ENCODE results near the gene USP32. TPM values are rescaled to one million over a fixed set of nuclear protein-coding genes. Genes with fewer than 3 reads are reported as not detected.

Gene USP32
- total RNA-seq, 1 experiment from 2014 or later: 103 TPM

DNA sequence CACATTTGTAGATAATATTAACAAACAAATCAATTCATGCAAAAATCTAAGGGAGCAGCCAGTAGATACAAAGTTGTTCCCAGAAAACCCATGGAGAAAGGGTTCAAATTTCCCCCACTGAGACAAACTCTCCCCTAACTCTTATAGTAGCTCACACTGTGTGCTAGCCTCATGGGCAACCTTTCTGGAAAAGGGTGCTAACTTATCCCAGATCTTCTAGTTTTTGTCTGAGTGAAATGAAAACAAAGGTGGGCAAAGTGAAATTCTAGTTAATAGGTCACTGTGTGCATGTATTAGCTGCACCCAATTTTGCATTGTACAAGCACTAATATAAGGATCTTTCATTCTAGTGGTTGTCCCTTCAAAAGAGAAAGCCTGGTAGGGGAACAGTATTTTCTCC lies 9.9 kb upstream of the USP32 start:
- H3K4me1 Mint-ChIP-seq: 0 out of 2 replicates have a peak, but pooled peaks cover 2% of the 10 kb centered on the region
- ChIA-PET POLR2A (no interaction called here), CTCF (interaction anchor here (0.5 kb wide), 1 partner anchor 122 kb away, joined by 4 read pairs; no protein-coding TSS in a partner anchor)
- no peak overlapping the region for H3K4me3 Mint-ChIP-seq
- no peak overlapping the region for H3K27ac Mint-ChIP-seq
- H3K36me3 Mint-ChIP-seq: no peaks in the 10 kb centered on the region
- peaks cover 2% of the 10 kb centered on the region for H3K9me3 Mint-ChIP-seq
- DNase-seq (ENCODE audit: low spot score) (no peak), ATAC-seq (no peak)
- TF ChIP-seq SP1 (CRISPR knock-in tag; conservative IDR thresholded peaks at IDR 0.05) (no peak), ATF1 (CRISPR knock-in tag; IDR thresholded peaks at IDR 0.05) (no peak), FOXJ3 (CRISPR knock-in tag; IDR thresholded peaks at IDR 0.05; ENCODE audit: borderline replicate concordance) (no peak), MYBL2 (CRISPR knock-in tag; IDR thresholded peaks at IDR 0.05) (no peak), JUN (CRISPR knock-in tag; IDR thresholded peaks at IDR 0.05) (no peak), RORB (CRISPR knock-in tag; IDR thresholded peaks at IDR 0.05) (no peak), NR1H2 (CRISPR knock-in tag; IDR thresholded peaks at IDR 0.05) (no peak), ZBTB21 (CRISPR knock-in tag; IDR thresholded peaks at IDR 0.05; ENCODE audit: borderline replicate concordance) (no peak), ZNF671 (CRISPR knock-in tag; IDR thresholded peaks at IDR 0.05) (no peak)
- TF ChIP-seq, protein P1, sequence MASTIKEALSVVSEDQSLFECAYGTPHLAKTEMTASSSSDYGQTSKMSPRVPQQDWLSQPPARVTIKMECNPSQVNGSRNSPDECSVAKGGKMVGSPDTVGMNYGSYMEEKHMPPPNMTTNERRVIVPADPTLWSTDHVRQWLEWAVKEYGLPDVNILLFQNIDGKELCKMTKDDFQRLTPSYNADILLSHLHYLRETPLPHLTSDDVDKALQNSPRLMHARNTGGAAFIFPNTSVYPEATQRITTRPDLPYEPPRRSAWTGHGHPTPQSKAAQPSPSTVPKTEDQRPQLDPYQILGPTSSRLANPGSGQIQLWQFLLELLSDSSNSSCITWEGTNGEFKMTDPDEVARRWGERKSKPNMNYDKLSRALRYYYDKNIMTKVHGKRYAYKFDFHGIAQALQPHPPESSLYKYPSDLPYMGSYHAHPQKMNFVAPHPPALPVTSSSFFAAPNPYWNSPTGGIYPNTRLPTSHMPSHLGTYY (CRISPR knock-in tag; IDR thresholded peaks at IDR 0.05): no peak
- TF ChIP-seq, protein P2, sequence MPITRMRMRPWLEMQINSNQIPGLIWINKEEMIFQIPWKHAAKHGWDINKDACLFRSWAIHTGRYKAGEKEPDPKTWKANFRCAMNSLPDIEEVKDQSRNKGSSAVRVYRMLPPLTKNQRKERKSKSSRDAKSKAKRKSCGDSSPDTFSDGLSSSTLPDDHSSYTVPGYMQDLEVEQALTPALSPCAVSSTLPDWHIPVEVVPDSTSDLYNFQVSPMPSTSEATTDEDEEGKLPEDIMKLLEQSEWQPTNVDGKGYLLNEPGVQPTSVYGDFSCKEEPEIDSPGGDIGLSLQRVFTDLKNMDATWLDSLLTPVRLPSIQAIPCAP (CRISPR knock-in tag; IDR thresholded peaks at IDR 0.05): no peak
- TF ChIP-seq, protein P3, sequence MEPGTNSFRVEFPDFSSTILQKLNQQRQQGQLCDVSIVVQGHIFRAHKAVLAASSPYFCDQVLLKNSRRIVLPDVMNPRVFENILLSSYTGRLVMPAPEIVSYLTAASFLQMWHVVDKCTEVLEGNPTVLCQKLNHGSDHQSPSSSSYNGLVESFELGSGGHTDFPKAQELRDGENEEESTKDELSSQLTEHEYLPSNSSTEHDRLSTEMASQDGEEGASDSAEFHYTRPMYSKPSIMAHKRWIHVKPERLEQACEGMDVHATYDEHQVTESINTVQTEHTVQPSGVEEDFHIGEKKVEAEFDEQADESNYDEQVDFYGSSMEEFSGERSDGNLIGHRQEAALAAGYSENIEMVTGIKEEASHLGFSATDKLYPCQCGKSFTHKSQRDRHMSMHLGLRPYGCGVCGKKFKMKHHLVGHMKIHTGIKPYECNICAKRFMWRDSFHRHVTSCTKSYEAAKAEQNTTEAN (CRISPR knock-in tag; IDR thresholded peaks at IDR 0.05): no peak
- TF ChIP-seq, protein P4, sequence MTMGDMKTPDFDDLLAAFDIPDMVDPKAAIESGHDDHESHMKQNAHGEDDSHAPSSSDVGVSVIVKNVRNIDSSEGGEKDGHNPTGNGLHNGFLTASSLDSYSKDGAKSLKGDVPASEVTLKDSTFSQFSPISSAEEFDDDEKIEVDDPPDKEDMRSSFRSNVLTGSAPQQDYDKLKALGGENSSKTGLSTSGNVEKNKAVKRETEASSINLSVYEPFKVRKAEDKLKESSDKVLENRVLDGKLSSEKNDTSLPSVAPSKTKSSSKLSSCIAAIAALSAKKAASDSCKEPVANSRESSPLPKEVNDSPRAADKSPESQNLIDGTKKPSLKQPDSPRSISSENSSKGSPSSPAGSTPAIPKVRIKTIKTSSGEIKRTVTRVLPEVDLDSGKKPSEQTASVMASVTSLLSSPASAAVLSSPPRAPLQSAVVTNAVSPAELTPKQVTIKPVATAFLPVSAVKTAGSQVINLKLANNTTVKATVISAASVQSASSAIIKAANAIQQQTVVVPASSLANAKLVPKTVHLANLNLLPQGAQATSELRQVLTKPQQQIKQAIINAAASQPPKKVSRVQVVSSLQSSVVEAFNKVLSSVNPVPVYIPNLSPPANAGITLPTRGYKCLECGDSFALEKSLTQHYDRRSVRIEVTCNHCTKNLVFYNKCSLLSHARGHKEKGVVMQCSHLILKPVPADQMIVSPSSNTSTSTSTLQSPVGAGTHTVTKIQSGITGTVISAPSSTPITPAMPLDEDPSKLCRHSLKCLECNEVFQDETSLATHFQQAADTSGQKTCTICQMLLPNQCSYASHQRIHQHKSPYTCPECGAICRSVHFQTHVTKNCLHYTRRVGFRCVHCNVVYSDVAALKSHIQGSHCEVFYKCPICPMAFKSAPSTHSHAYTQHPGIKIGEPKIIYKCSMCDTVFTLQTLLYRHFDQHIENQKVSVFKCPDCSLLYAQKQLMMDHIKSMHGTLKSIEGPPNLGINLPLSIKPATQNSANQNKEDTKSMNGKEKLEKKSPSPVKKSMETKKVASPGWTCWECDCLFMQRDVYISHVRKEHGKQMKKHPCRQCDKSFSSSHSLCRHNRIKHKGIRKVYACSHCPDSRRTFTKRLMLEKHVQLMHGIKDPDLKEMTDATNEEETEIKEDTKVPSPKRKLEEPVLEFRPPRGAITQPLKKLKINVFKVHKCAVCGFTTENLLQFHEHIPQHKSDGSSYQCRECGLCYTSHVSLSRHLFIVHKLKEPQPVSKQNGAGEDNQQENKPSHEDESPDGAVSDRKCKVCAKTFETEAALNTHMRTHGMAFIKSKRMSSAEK (CRISPR knock-in tag; IDR thresholded peaks at IDR 0.05; ENCODE audit: borderline replicate concordance): no peak
- TF ChIP-seq, protein P5, sequence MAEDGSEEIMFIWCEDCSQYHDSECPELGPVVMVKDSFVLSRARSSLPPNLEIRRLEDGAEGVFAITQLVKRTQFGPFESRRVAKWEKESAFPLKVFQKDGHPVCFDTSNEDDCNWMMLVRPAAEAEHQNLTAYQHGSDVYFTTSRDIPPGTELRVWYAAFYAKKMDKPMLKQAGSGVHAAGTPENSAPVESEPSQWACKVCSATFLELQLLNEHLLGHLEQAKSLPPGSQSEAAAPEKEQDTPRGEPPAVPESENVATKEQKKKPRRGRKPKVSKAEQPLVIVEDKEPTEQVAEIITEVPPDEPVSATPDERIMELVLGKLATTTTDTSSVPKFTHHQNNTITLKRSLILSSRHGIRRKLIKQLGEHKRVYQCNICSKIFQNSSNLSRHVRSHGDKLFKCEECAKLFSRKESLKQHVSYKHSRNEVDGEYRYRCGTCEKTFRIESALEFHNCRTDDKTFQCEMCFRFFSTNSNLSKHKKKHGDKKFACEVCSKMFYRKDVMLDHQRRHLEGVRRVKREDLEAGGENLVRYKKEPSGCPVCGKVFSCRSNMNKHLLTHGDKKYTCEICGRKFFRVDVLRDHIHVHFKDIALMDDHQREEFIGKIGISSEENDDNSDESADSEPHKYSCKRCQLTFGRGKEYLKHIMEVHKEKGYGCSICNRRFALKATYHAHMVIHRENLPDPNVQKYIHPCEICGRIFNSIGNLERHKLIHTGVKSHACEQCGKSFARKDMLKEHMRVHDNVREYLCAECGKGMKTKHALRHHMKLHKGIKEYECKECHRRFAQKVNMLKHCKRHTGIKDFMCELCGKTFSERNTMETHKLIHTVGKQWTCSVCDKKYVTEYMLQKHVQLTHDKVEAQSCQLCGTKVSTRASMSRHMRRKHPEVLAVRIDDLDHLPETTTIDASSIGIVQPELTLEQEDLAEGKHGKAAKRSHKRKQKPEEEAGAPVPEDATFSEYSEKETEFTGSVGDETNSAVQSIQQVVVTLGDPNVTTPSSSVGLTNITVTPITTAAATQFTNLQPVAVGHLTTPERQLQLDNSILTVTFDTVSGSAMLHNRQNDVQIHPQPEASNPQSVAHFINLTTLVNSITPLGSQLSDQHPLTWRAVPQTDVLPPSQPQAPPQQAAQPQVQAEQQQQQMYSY (CRISPR knock-in tag; IDR thresholded peaks at IDR 0.05): no peak
- TF ChIP-seq, protein P6, sequence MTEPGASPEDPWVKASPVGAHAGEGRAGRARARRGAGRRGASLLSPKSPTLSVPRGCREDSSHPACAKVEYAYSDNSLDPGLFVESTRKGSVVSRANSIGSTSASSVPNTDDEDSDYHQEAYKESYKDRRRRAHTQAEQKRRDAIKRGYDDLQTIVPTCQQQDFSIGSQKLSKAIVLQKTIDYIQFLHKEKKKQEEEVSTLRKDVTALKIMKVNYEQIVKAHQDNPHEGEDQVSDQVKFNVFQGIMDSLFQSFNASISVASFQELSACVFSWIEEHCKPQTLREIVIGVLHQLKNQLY (CRISPR knock-in tag; IDR thresholded peaks at IDR 0.05): no peak
- TF ChIP-seq, protein P7, sequence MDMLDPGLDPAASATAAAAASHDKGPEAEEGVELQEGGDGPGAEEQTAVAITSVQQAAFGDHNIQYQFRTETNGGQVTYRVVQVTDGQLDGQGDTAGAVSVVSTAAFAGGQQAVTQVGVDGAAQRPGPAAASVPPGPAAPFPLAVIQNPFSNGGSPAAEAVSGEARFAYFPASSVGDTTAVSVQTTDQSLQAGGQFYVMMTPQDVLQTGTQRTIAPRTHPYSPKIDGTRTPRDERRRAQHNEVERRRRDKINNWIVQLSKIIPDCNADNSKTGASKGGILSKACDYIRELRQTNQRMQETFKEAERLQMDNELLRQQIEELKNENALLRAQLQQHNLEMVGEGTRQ (CRISPR knock-in tag; IDR thresholded peaks at IDR 0.05): no peak
- no peaks in the 10 kb centered on the region for H3K27me3 Mint-ChIP-seq (ENCODE audit: low read depth)

All from WTC11 (cell line).